SK-N-SH (cell line): ENCODE data around the gene SNTG2. TPM values are rescaled to one million over a fixed set of nuclear protein-coding genes. Genes with fewer than 3 reads are reported as not detected.

Experiments
- CTCF ChIA-PET: fragments of 300-600, 350-600 bp; formaldehyde crosslinking; extraction: SDS; loops from one replicate; lab custom pipeline; 2021; lab: Yijun Ruan, JAX
- POLR2A ChIA-PET: fragments of 350-600 bp; sonication (Branson Sonifier 250); formaldehyde crosslinking; extraction: SDS; loops from one replicate; lab custom pipeline; 2020; ENCODE audit warnings: antibody characterized with exemption, inconsistent platforms; lab: Yijun Ruan, JAX
- DNase-seq: peaks from one replicate; pipeline ENCODE4 v3.0.0; 2012
- H2AFZ ChIP-seq: fragments of 200-600 bp; sonication (generic); 2 replicates; pipeline ENCODE4 v1.8.1; 2016; ENCODE audit warnings: antibody characterized with exemption, mild to moderate bottlenecking, low read depth
- H3F3A ChIP-seq: fragments of 200-600 bp; sonication (generic); replicated peaks from 2 replicates; pipeline ENCODE3; 2016; ENCODE audit warnings: antibody characterized with exemption, mild to moderate bottlenecking; ENCODE audit not compliant: insufficient read depth
- H3K27ac ChIP-seq, 2 experiments: fragments of 200-500 bp in 1 of 2; fragments of 200-600 bp in 1 of 2; sonication (Bioruptor generic) in 1 of 2; sonication (generic), shearing (Covaris generic) in 1 of 2; 2 replicates each; pipeline versions ENCODE4 v1.5.1 to v1.6.1; 2014 to 2016; ENCODE audit warnings: low read depth in 2 of 2, inconsistent platforms in 1 of 2, low read length in 1 of 2, mild to moderate bottlenecking in 1 of 2, mixed read lengths in 1 of 2
- H3K27me3 ChIP-seq: fragments of 200-600 bp; sonication (generic), shearing (Covaris generic); 2 replicates; pipeline ENCODE4 v1.6.1; 2016; ENCODE audit warnings: mixed run types; ENCODE audit not compliant: insufficient read depth
- H3K36me3 ChIP-seq, 2 experiments: fragments of 200-500 bp in 1 of 2; fragments of 200-600 bp in 1 of 2; sonication (Bioruptor generic) in 1 of 2; sonication (generic) in 1 of 2; replicated peaks in 1 of 2; 2 replicates each; pipeline versions ENCODE3 to v1.5.1; 2014 to 2016; ENCODE audit warnings: low read length in 1 of 2, mild to moderate bottlenecking in 1 of 2; ENCODE audit not compliant: insufficient read depth in 2 of 2, control insufficient read depth in 1 of 2
- H3K4me1 ChIP-seq, 2 experiments: fragments of 200-500 bp in 1 of 2; fragments of 200-600 bp in 1 of 2; sonication (Bioruptor generic) in 1 of 2; sonication (generic), shearing (Covaris generic) in 1 of 2; 2 replicates each; pipeline versions ENCODE4 v1.5.1 to v1.6.1; 2014 to 2016; ENCODE audit warnings: low read depth in 1 of 2, low read length in 1 of 2, mixed run types in 1 of 2; ENCODE audit not compliant: insufficient read depth in 2 of 2, control insufficient read depth in 1 of 2
- H3K4me2 ChIP-seq: fragments of 200-600 bp; sonication (generic), shearing (Covaris generic); 2 replicates; pipeline ENCODE4 v1.6.1; 2017; ENCODE audit warnings: mixed run types
- H3K4me3 ChIP-seq, 2 experiments: fragments of 200-500 bp in 1 of 2; fragments of 200-600 bp in 1 of 2; sonication (Bioruptor generic) in 1 of 2; sonication (generic), shearing (Covaris generic) in 1 of 2; 2 replicates each; pipeline versions ENCODE4 v1.5.1 to v1.8.1; 2014 to 2016; ENCODE audit warnings: low read depth in 2 of 2, inconsistent platforms in 1 of 2, low read length in 1 of 2, mild to moderate bottlenecking in 1 of 2, mixed read lengths in 1 of 2, moderate library complexity in 1 of 2
- H3K79me2 ChIP-seq: fragments of 200-600 bp; sonication (generic); 2 replicates; pipeline ENCODE4 v1.8.1; 2017; ENCODE audit warnings: mild to moderate bottlenecking; ENCODE audit not compliant: insufficient read depth
- H3K9ac ChIP-seq: fragments of 200-600 bp; sonication (generic); 2 replicates; pipeline ENCODE4 v1.6.1; 2017; ENCODE audit warnings: mixed run types
- H3K9me2 ChIP-seq: fragments of 200-600 bp; sonication (generic); 2 replicates; pipeline ENCODE4 v1.6.1; 2017; ENCODE audit warnings: mixed run types
- H3K9me3 ChIP-seq: fragments of 200-600 bp; sonication (generic); 2 replicates; pipeline ENCODE4 v1.6.1; 2017; ENCODE audit warnings: mixed run types, mild to moderate bottlenecking, moderate library complexity
- H4K20me1 ChIP-seq: fragments of 200-600 bp; sonication (generic); 2 replicates; pipeline ENCODE4 v1.6.1; 2017; ENCODE audit warnings: mild to moderate bottlenecking, mixed run types; ENCODE audit not compliant: insufficient read depth
- ELF1 ChIP-seq: IDR thresholded peaks from 2 replicates; pipeline ENCODE4 v1.4.0; 2012
- EZH2phosphoT487 ChIP-seq: fragments of 200-600 bp; sonication (generic); IDR thresholded peaks from 2 replicates; pipeline ENCODE4 v1.6.1; 2017; ENCODE audit warnings: low read depth, mixed run types, mild to moderate bottlenecking, antibody characterized with exemption, moderate library complexity, borderline replicate concordance
- MEF2A ChIP-seq: IDR thresholded peaks from 2 replicates; pipeline ENCODE4 v1.4.0; 2012; ENCODE audit warnings: low read depth, borderline replicate concordance
- RFX5 ChIP-seq: IDR thresholded peaks from 2 replicates; pipeline ENCODE4 v1.6.1; 2012; ENCODE audit warnings: mild to moderate bottlenecking, improper control_type of control experiment, low read length
- TEAD4 ChIP-seq: IDR thresholded peaks from 2 replicates; pipeline ENCODE4 v1.4.0; 2012; ENCODE audit warnings: mild to moderate bottlenecking, borderline replicate concordance; ENCODE audit not compliant: insufficient read depth
- USF1 ChIP-seq: IDR thresholded peaks from 2 replicates; pipeline ENCODE4 v1.4.0; 2012; ENCODE audit warnings: low read depth, borderline replicate concordance
- USF2 ChIP-seq: fragments of 150-350 bp; IDR thresholded peaks from 2 replicates; pipeline ENCODE4 v1.6.1; 2017; ENCODE audit warnings: antibody characterized with exemption, low read length, low read depth, borderline replicate concordance
- WGBS: methylation state at CpG from one replicate; pipeline ENCODE4 v1.1.6; 2017; ENCODE audit warnings: low lambda C conversion rate; 5-methylcytosine and 5-hydroxymethylcytosine counted together
- polyA plus RNA-seq, 3 experiments: library from polyadenylated mRNA; depleted of rRNA; stranded (reverse); fragments of >200 nt; gene quantifications; 2 replicates each; pipeline ENCODE4 v1.2.3, GENCODE V29; 2012
- TF ChIP-seq, protein P1 (sequence below): IDR thresholded peaks from 2 replicates; pipeline ENCODE4 v1.4.0; 2012; ENCODE audit warnings: low read depth

The SNTG2 gene
- polyA plus RNA-seq, 1 of the 3 experiments (the other 2 are of a cell fraction), result not detected

- ChIA-PET POLR2A (no interaction called here), CTCF (no interaction called here)
- Histone ChIP-seq H3K4me2 (no peak overlapping the region), H3K79me2 (no peaks in the 10 kb centered on the region), H3K9me3 (no peaks in the 10 kb centered on the region; the same call in 1 of the 2 replicates), H2AFZ (no peak overlapping the region), H3K27me3 (no peaks in the 10 kb centered on the region), H3K9ac (no peak overlapping the region), H3K9me2 (no peaks in the 10 kb centered on the region), H3K4me3 (no peak overlapping the region), H3K36me3 (no peaks in the 10 kb centered on the region), H3K4me1 (peaks cover 0 to 4% of the 10 kb centered on the region in 2 experiments; a peak in 1 of 4 replicates), H3F3A (no peaks in the 10 kb centered on the region), H3K27ac (no peak overlapping the region), H4K20me1 (no peaks in the 10 kb centered on the region)
- no peak for TF ChIP-seq ELF1
- TF ChIP-seq TEAD4, result no peak
- TF ChIP-seq RFX5, result no peak
- TF ChIP-seq, protein P1, sequence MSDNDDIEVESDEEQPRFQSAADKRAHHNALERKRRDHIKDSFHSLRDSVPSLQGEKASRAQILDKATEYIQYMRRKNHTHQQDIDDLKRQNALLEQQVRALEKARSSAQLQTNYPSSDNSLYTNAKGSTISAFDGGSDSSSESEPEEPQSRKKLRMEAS, result no peak
- TF ChIP-seq EZH2phosphoT487, result no peak
- TF ChIP-seq USF1, result no peak
- TF ChIP-seq MEF2A, result no peak
- no peak for TF ChIP-seq USF2
- DNase-seq, result no peak
- WGBS, result 32% methylated on average over 4 of the region's 11 CpGs
Measured at GRCh38 chr2:1231466-1232063, 280.9 kb downstream of the SNTG2 start.

GRCh38 chr2:1233281-1233680 is 282.6 kb downstream of the SNTG2 start:
- Histone ChIP-seq H3K27ac (no peak overlapping the region), H3K9ac (no peak overlapping the region), H3K36me3 (no peaks in the 10 kb centered on the region), H3K4me3 (no peak overlapping the region), H4K20me1 (no peaks in the 10 kb centered on the region), H3K79me2 (no peaks in the 10 kb centered on the region), H3K4me1 (no peaks in the 10 kb centered on the region), H3K4me2 (no peak overlapping the region), H3K9me3 (no peaks in the 10 kb centered on the region; the same call in 1 of the 2 replicates), H3F3A (no peaks in the 10 kb centered on the region)
- POLR2A ChIA-PET, result no interaction called here
- peak; percentile 58 for DNase-seq
- TF ChIP-seq EZH2phosphoT487, result no peak
- TF ChIP-seq, all 33 proteins: peak for 0
- H3K9me2 ChIP-seq, result no peaks in the 10 kb centered on the region
- no peak overlapping the region for H2AFZ ChIP-seq
- H3K27me3 ChIP-seq, result no peaks in the 10 kb centered on the region
- 62% methylated on average over 15 of the region's 15 CpGs for whole genome bisulfite sequencing
- CTCF ChIA-PET, result interaction anchor here (0.7 to 1.8 kb wide), 5 partner anchors 9 to 514 kb away, joined by 3 to 7 read pairs (median 3); no protein-coding TSS in a partner anchor
